Osteoblast (primary cell): Measurements from ENCODE around the gene CCDC102B. TPM values are rescaled to one million over a fixed set of nuclear protein-coding genes. Genes with fewer than 3 reads are reported as not detected.

Experiments
- DNase-seq: peaks from one replicate; pipeline ENCODE4 v3.0.0; 2011; ENCODE audit warnings: low spot score, mixed read lengths; ENCODE audit not compliant: insufficient read length; ENCODE audit errors: missing footprints
- H2AFZ ChIP-seq: 2 replicates; pipeline ENCODE4 v1.6.0; 2011; ENCODE audit warnings: mild to moderate bottlenecking, low read length
- H3K27ac ChIP-seq: 2 replicates; pipeline ENCODE4 v1.5.1; 2011; ENCODE audit warnings: mild to moderate bottlenecking, low read depth, low read length, moderate library complexity
- H3K27me3 ChIP-seq: 2 replicates; pipeline ENCODE4 v1.6.0; 2012; ENCODE audit warnings: mild to moderate bottlenecking, control low read depth, inconsistent platforms, low read length, moderate library complexity; ENCODE audit not compliant: insufficient read depth
- H3K36me3 ChIP-seq: 2 replicates; pipeline ENCODE4 v1.5.1; 2011; ENCODE audit warnings: mild to moderate bottlenecking, low read length, control low read depth, moderate library complexity; ENCODE audit not compliant: insufficient read depth
- H3K4me1 ChIP-seq: 2 replicates; pipeline ENCODE4 v1.5.1; 2011; ENCODE audit warnings: mild to moderate bottlenecking, low read length, control low read depth, moderate library complexity; ENCODE audit not compliant: insufficient read depth
- H3K4me2 ChIP-seq: 2 replicates; pipeline ENCODE4 v1.6.0; 2011; ENCODE audit warnings: mild to moderate bottlenecking, low read length; ENCODE audit not compliant: insufficient read depth
- H3K4me3 ChIP-seq: fragments of 200-600 bp; sonication (generic); 3 replicates; pipeline ENCODE4 v1.5.1; 2012; ENCODE audit warnings: mild to moderate bottlenecking, low read length, inconsistent platforms; ENCODE audit not compliant: insufficient read depth
- H3K79me2 ChIP-seq: 2 replicates; pipeline ENCODE4 v1.6.0; 2012; ENCODE audit warnings: mild to moderate bottlenecking, low read length, control low read depth, inconsistent platforms; ENCODE audit not compliant: insufficient read depth
- H3K9me3 ChIP-seq: 2 replicates; pipeline ENCODE4 v1.5.1; 2011; ENCODE audit warnings: low read depth, low read length, control low read depth
- H4K20me1 ChIP-seq: 2 replicates; pipeline ENCODE4 v1.6.0; 2012; ENCODE audit warnings: mild to moderate bottlenecking, low read length, control low read depth; ENCODE audit not compliant: insufficient read depth
- total RNA-seq: library from RNA; depleted of rRNA; stranded (reverse); fragments of >200 nt; gene quantifications from 2 replicates; pipeline ENCODE4 v1.2.3, GENCODE V29; 2012
- TF ChIP-seq, protein P1 (sequence below): IDR thresholded peaks from 2 replicates; pipeline ENCODE4 v1.5.1; 2011; ENCODE audit warnings: mild to moderate bottlenecking, low read depth, low read length, moderate library complexity; ENCODE audit errors: extremely low read depth

CCDC102B gene
- total RNA-seq, 1 donor: 9.4 TPM

- Histone ChIP-seq H3K27me3 (no peaks in the 10 kb centered on the region), H3K36me3 (no peaks in the 10 kb centered on the region), H3K79me2 (no peaks in the 10 kb centered on the region), H3K4me1 (peaks cover 6% of the 10 kb centered on the region), H3K9me3 (no peaks in the 10 kb centered on the region), H4K20me1 (no peaks in the 10 kb centered on the region), H2AFZ (no peak overlapping the region), H3K27ac (no peak overlapping the region), H3K4me2 (no peak overlapping the region), H3K4me3 (no peak overlapping the region)
- TF ChIP-seq, protein P1, sequence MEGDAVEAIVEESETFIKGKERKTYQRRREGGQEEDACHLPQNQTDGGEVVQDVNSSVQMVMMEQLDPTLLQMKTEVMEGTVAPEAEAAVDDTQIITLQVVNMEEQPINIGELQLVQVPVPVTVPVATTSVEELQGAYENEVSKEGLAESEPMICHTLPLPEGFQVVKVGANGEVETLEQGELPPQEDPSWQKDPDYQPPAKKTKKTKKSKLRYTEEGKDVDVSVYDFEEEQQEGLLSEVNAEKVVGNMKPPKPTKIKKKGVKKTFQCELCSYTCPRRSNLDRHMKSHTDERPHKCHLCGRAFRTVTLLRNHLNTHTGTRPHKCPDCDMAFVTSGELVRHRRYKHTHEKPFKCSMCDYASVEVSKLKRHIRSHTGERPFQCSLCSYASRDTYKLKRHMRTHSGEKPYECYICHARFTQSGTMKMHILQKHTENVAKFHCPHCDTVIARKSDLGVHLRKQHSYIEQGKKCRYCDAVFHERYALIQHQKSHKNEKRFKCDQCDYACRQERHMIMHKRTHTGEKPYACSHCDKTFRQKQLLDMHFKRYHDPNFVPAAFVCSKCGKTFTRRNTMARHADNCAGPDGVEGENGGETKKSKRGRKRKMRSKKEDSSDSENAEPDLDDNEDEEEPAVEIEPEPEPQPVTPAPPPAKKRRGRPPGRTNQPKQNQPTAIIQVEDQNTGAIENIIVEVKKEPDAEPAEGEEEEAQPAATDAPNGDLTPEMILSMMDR: no peak
- DNase-seq: no peak
Observed at GRCh38 chr18:68818584-68818983, 20.7 kb downstream of the CCDC102B start.

DNA sequence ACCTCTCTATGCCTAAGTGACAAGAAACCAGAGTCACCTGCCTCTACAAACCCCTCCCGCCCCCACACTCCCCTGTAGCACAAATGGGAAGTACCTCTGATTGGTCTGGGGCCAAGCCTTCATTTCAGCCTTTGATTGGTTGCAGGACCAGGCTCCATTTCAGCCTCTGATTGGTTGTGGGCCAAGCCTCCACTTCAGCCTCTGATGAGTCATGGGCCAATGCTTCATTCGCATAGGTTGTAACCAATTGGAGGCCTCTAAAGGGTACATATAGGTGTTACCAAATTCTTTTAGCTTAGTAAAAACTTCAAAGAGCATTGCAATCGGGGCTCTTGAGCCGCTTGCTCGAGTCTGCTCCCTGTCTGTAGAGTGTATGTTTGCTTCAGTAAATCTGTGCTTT, 25.0 kb downstream of the CCDC102B start:
- no peaks in the 10 kb centered on the region for H4K20me1 ChIP-seq
- H3K4me3 ChIP-seq: no peak overlapping the region
- TF ChIP-seq, protein P1: no peak
- H2AFZ ChIP-seq: no peak overlapping the region
- H3K79me2 ChIP-seq: no peaks in the 10 kb centered on the region
- no peaks in the 10 kb centered on the region for H3K27me3 ChIP-seq
- no peak overlapping the region for H3K4me2 ChIP-seq
- no peak for DNase-seq
- H3K9me3 ChIP-seq: no peaks in the 10 kb centered on the region
- H3K36me3 ChIP-seq: no peaks in the 10 kb centered on the region
- peaks cover 5% of the 10 kb centered on the region for H3K4me1 ChIP-seq
- H3K27ac ChIP-seq: no peak overlapping the region

GRCh38 chr18:68826121-68826520, 28.2 kb downstream of the CCDC102B start:
- Histone ChIP-seq H3K9me3 (no peaks in the 10 kb centered on the region), H3K36me3 (no peaks in the 10 kb centered on the region), H3K4me3 (no peak overlapping the region), H3K27ac (no peak overlapping the region), H3K4me2 (no peak overlapping the region), H3K27me3 (no peaks in the 10 kb centered on the region), H3K79me2 (no peaks in the 10 kb centered on the region), H2AFZ (peak overlapping the region; percentile 75), H3K4me1 (peaks cover 5% of the 10 kb centered on the region), H4K20me1 (no peaks in the 10 kb centered on the region)
- DNase-seq: peak; percentile 6
- TF ChIP-seq, protein P1: no peak

GRCh38 chr18:68830256-68831045, 32.6 kb downstream of the CCDC102B start:
- no peak for DNase-seq
- no peak overlapping the region for H3K27ac ChIP-seq
- H3K4me2 ChIP-seq: no peak overlapping the region
- no peak overlapping the region for H2AFZ ChIP-seq
- no peak overlapping the region for H3K4me3 ChIP-seq
- H4K20me1 ChIP-seq: no peaks in the 10 kb centered on the region
- TF ChIP-seq, protein P1: no peak
- H3K9me3 ChIP-seq: no peaks in the 10 kb centered on the region
- no peaks in the 10 kb centered on the region for H3K36me3 ChIP-seq
- H3K4me1 ChIP-seq: peaks cover 5% of the 10 kb centered on the region
- no peaks in the 10 kb centered on the region for H3K79me2 ChIP-seq
- H3K27me3 ChIP-seq: no peaks in the 10 kb centered on the region
